Activated CD4-positive, CD25-positive, alpha-beta regulatory T cell (primary cell): ENCODE data around the gene GABBR2.
A peak's percentile ranks its signal among the peaks of the same experiment; 100 is the strongest.
"Not testable (repeated sequence)": the region's sequence is repeated elsewhere in the genome, so short reads cannot be mapped to it uniquely, and the experiment has no call there.

Experiments
- DNase-seq, 4 experiments: peaks; one replicate each; lab custom pipeline; 2025; lab: John Stamatoyannopoulos, UW

GABBR2 gene

DNA sequence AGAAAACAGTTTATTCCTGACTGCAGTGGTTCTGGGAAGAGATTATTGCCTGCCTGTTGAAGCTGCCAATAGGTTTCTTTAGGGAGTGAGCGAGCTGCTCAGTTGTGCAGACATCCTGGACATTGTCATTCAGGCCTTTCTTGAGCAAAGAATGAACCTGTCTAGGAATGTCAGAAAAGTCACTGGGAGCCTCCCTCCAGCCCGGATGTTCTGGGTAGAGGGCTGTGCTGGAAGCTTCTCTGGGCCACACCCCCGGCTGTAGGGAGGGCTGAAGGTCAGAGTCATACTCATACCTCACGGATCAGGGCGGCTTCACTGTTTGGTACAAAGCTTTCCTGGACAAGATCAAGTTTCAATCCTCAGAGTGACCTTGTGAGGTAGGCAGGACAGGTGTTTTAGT lies 419.9 kb downstream of the GABBR2 start:
- DNase-seq = no peak

DNA sequence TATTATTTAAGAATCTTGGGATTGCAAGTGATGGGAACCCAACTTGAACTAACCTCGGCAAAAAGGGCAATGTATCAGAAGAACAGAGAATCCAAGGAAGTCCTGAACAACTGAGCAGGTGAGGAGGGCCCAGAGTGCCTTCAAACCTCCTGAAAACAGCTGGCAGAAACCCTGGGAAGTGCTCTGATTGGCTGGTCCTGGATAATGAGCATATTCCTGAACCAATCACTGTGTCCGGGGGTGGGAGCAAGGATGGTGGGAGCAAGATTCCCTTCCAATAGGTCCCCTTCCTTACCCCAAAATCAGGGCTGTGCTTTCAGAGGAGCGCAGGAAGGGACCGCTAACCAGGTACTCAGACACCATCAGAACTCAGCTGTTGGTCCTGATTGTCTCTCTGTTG lies 421.4 kb downstream of the GABBR2 start:
- no peak for DNase-seq

DNA sequence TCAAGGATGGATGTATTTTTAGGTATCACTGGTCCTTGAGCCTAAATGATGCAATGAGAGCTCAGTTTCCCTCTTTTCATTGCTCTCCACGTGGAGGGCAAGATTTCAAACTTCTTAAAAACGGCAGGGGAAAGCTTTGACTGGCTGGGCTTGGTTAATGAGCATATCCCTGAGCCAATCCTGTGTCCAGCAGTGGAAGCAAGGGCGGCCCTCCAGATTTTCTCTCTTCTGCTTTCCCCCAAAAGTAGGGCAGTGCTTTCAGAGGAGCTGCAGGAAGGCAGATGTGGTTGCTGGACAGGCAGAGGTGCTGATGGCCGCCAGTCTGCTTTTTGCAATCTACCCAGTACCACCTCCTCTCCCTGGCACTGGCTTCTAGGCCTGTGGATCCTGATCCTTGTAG lies 423.3 kb downstream of the GABBR2 start:
- no peak for DNase-seq

DNA sequence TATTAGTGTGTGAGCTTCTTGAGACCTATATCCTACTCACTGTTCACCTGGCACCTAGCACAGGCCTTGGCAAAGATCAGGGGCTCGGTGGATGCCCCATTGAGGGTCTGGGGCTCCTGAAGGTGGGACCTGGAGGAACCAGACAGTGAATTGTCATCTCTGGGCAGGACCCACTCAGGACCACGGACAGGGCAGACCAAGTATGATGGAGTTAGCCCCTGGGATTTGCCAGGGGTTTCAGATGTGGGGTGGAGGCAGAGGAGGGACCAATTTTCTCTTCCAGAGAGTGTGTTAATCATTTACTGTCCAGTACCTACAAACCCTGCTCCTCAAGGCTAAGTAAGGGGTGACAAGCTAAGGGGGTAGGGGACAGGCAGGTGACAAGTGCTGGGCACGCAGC lies 424.0 kb downstream of the GABBR2 start:
- DNase-seq = no peak

DNA sequence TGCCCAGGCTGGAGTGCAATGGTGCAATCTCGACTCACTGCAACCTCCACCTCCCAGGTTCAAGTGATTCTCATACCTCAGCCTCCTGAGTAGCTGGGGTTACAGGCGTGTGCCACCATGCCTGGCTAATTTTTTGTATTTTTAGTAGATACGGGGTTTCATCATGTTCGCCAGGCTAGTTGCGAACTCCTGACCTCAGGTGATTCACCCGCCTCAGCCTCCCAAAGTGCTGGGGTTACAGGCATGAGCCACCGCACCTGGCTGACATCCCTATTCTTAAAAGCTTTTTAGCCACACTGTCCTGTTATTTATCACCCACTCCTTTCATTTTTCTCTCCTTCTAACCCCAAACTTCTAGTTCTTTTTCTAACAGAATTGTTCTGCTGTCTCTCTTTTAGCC lies 425.6 kb downstream of the GABBR2 start:
- DNase-seq = not testable (repeated sequence)

DNA sequence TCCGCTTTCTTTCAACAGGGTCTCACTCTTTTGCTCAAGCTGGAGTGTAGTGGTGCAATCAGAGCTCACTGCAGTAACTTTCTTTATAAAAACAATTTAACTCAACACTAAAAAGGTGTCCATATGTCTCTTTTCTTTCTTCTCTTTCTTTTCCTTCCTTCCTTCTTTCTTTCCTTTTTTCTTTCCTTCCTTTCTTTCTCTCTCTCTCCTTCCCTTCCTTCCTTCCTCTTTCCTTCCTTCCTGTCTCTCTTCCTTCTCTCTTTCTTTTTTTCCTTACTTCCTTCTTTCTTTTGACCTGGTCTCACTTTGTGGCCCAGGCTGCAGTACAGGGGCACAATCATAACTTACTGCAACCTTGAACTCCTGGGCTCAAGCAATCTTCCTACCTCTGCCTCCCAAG lies 427.5 kb downstream of the GABBR2 start:
- DNase-seq = no peak

DNA sequence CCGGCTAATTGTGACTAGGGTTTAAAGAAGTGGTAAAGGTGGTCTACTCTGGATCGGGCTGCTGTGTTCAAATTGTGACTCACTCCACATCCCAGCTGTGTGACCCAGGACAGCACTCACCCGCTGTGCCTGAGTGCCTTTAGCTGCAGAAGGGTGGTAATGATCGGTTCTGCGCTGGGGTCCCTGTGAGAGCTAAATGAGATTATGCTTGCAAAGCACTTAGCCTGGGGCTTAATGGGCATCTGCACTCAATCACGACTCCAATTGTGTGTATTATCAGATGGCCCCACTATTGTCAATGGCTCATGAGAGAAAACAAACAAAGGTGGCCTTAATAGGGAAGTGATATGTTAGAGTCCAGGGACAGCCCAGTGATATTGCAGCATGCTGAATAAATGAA lies 428.2 kb downstream of the GABBR2 start:
- DNase-seq = no peak

DNA sequence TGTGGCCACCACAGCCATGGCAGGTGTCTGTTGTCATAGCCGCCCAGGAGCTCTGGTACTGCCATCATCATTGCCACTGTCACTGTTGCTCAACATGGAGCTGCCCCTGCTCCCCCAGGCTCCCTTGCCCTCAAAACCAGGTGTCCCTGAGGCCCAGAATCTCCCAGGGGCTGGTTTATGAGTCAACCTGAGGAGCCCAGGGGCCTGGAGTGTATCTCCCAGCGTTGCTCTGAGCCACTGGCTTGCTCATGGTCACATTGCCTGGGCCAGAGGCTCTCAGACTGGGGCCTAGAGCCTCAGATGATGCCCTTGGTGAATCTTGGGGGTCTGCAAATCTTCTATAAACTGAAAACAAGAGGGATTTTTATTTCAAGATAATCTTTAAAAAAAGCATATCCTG lies 428.6 kb downstream of the GABBR2 start:
- DNase-seq = no peak

DNA sequence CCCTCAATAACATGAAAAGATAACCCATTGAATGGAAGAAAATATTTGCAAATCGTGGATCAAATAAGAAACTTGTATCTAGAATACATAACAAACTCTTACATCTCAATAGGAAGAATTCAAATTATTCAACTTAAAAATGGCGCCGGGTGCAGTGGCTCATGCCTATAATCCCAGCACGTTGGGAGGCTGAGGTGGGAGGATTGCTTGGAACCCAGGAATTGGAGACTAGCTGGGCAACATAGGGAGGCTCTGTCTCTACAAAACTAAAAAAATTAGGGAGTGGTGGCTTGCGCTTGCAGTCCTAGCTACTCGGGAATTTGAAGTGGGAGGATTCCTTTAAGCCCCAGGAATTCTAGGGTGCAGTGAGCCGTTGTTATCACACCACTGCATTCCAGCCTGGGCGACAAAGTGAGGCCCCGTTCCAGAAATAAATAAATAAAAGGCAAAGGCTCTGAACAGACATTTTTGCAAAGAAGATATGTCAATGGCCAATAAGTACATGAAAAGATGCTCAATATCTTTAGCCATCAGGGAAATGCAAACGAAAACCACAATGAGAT lies 431.7 kb downstream of the GABBR2 start:
- DNase-seq = no peak

DNA sequence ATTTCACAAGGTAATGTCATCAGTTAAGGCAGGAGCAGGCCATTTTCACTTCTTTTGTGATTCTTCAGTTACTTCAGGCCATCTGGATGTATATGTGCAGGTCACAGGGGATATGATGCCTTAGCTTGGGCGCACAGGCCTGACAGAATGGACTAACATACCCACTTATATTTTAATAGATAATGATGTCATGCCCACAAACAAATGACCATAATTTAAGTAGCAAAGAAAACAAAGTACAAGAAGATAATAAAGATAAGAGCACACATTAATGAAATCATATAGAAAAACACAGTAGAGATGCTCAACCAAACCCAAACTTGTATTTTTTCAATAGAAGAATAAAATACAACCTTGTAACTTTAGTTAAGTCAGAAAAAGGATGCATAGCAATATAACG lies 433.6 kb downstream of the GABBR2 start:
- DNase-seq = no peak

DNA sequence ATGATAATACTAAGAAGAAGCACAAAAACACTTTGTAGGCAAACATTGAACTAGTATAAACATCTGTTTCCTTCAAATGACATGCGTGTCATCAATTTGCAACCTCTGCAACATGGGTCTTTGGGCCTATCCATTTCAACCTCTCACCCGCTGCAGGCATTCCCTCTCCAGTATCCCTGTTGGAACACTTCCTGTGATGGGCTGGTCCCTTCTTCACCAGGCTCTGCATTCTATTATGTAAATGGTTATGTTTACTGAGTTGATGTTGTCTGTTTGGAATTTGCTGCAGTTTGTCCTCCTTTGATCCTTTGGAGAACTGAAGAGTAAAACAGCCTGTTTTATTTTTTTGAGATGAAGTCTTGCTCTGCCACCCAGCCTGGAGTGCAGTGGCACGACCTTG lies 436.7 kb downstream of the GABBR2 start:
- DNase-seq = no peak

DNA sequence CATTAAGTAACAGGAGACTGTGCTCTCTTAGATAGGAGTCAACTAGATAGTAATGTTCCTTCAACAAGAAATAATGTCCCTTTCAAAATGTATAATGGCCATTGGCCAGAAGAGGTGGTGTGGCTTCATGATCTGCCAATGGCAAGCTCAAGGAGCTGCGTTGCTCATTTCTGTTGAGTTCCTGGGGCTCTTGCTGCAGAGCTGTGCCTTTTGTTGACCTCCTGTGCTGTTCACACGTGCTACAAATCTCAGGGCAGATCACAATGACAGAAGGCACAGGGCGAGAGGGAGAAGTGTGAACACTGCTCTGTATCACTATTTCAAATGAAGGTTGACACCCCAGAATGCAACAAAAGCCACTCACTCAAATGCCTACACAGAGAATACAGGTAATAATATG lies 437.3 kb downstream of the GABBR2 start:
- DNase-seq = no peak

DNA sequence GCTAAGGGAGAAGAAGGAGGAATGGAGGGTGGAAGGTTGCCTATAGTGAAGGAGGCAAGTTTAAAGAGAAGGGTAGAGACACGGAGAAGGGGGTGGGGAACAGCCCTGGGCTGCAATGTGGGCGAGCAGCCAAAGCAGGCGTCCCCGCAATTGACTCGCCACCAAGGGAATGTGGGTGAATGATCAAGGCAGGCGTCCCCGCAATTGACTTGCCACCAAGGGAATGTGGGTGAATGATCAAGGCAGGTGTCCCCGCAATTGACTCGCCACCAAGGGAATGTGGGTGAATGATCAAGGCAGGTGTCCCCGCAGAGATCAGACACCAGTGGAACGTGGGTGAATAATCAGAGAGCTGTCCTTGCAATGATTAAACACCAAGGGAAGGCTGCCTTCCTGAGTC lies 438.5 kb downstream of the GABBR2 start:
- not testable (repeated sequence) for DNase-seq

DNA sequence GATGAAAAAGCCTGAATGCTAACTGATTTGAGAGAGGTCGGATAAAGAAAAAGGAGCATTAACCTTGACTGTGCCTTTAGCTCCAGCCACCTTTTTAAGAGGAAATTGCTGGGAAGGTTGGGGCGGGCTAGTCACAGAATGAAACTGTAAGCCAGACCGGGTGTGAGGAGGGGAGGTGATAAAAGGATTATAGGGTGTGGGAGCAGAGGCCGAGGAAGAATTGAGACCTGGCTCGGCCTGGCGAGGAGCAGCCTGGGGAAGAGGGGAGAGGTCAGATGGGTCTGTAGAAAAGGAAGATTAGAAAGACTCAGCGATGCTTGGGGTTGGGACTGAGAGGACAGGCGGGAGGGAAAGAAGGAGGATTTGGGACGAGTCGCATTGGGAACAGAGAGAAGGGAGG lies 439.1 kb downstream of the GABBR2 start:
- not testable (repeated sequence) for DNase-seq

DNA sequence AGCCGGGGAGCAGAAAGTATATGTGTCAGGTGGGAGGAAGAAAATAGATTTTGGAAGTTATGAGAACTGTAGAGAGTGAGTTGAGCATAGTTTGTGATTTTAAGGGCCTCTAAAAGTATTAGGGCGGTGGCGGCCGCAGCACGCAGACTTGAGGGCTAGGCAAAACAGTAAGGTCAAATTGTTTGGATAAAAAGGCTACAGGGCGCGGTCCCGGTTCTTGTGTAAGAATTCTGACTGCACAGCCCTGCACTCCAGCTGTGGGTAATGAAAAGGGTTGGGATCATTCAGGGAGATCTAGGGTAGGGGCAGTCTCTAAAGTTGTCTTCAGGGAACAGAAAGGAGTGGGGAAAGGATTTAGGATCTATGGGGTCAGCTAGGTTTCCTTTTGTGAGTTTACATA lies 441.2 kb downstream of the GABBR2 start:
- DNase-seq = not testable (repeated sequence)

DNA sequence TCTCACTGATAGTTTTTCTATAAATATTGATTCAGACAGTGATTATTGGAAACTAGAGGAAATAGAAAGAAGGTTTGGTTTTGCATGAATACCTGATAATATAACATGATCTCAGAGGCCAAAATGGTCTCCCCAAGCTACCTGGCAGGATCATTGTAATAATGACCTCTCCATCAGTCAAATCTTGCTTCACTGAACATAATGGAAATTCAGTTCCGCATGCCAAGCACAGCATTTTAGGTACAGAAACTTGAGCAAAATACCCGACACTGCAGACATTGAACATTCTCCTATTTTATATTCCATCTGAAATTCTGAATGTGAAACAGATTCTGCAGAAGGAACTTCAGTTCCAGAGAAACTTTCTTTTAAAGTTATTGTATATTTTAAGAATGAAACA lies 444.2 kb downstream of the GABBR2 start:
- no peak for DNase-seq

DNA sequence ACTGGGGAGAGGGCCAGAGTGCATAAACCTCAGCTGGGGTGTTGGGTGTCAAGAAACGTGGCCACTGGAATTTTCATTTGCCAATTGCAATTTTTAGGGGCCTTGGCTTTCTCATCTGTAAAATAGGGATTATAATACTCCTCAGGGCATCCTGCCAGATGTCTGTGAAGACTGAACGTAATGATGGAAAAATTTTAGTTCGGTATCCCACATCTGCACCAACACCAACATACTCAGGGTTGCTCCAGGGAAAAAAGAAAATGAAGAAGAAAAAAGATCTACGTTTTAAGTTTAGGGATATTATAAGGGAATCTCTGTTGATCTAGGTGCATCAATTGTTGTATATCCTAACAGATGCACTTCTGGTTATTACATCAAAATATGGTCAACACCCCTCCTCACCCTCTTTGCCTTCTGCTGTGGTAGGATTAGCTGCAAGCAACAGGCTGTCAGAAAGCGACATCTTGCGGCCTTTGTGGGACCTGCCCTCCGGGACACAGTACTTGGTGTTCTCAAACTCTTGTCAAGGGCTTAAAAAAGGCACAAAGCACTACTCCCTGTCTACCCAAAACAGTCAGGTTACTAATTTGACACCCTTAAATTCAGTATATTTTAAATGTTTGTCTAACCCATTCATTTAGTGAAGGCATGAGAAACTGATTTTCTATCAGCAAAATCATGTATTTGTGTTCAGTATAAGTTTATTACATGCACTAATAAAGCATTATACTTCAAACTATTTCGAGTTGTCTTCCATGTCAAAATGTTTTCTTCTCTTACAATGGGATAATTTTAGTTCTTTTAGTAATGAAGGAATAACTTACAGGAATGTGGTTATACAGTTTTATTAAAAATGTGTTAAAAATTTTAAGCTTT lies 445.0 kb downstream of the GABBR2 start:
- DNase-seq = peak; percentile 52 to 70 (median 65)

DNA sequence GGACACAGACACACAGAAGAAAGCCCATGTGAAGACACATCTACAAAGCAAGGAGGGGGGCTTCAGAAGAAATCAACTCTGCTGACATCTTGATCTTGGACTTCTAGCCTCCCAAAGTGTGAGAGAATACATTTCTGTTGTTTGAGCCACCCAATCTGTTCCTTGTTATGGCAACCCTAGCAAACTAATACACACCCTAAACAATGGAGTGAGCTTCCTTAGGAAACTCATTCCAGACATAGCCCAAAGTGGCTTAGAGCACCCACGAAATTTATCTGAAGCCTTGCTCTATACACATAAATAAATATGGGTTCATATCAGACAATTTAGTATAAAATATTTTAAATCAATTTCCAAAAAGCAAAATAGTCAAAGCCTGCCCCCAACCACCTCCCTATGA lies 445.7 kb downstream of the GABBR2 start:
- DNase-seq = no peak

DNA sequence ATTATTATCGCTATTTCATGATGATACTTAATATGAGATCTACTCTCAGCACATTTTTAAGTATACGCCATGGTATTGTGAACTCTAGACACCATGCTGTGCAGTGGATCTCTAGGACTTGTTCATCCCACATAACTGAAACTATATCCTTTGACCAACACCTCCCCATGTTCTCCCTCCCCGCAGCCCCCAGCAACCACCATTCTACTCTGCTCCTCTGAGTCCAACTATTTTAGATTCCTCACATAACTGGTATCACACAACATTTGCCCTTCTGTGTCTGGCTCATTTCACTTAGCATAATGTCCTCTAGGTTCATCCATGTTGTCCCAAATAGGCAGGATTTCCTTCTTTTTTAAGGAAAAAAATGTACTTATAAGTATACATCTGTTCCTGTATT lies 446.7 kb downstream of the GABBR2 start:
- DNase-seq = no peak

DNA sequence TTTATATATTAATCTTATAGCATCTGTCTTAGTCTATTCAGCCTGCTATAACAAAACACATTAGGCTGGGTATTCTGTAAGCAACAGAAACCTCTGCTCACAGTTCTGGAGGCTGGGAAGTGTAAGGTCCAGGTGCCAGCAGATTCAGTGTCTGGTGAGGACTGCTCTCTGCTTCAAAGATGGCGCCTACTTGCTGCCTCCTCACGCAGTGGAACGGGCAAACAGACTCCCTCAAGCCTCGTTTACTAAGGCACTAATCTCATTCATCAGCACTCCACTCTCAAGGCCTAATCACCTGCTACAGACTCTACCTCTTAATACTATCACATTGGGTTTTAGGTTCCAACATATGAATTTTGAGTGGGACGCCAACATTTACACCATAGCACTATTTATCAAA lies 448.1 kb downstream of the GABBR2 start:
- DNase-seq = no peak

DNA sequence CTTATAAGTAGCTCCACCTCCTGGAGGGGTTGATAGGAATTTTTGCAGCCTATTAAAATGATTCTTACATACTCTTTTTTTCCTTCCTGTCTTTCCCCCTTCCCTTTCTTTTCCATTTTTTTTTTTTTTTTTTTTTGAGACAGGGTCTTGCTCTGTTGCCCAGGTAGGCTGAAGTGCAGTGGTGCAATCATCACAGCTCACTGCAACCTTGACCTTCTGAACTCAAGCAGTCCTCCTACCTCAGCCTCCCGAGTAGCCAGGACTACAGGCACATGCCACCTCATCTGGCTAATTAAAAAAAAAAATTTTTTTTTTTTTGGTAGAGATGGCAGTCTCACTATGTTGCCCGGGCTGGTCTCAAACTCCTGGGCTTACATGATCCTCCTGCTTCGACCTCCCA lies 448.9 kb downstream of the GABBR2 start:
- no peak for DNase-seq

DNA sequence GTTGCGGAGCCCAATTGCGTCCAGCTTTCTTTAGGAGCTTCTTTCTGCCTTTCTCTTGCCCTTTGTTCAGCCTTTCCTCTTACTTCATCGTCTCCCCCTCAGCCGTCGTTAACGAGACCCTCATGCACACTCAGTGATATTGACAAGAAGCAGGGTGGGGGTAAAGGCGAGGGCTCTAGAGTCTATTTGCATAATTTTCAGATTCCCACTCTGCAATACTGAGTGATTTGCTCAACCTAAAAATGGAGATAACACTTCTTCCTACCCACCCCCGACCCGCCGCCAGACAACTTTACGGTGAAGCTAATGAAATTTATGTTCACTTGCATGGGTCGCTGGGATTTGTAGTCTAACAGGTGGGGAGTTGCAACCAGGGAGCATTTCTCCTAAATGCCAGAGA lies 452.0 kb downstream of the GABBR2 start:
- DNase-seq = peak in 1 of 4 experiments; percentile 13

DNA sequence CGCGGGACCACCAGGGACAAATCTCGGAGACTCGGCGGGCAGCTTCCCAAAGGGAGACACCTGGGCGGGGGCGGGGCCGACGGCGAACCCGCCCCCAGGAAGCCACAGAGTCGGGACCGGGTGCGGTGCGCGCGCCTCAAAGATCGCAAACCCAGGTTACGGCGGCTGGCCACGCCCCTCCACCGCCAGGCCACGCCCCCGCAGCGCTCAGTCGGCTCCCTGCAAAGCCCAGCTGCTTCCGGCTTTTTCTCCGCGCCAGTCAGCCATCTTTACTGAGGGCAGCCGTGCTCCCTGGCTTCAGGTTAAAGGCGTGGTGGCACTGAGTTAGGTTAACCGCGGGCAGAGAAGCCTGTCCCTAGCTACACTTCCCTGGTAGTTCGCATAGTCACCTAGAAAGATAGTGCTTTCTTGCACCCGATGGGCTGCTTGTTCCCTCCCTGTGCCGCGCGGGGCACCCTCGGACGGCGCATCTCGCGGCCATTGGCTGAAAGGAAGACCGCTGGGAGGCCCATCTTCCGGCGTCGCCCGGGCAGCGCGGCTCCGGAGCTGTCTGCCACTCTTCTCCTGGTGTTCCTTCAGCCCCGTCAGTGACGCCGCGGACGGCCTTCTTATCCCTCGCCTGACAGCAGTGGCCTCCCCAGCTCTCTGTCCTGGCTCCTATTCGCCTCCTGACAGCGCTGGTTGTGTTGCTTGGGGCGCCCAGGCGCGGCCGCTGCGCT lies 453.0 kb downstream of the GABBR2 start, which contains the start of gene TBC1D2:
Gene TBC1D2, minus strand, starts transcription at position 72 of the 719 bp plus-strand sequence. CDS start 108 bp downstream, outside the sequence.
- DNase-seq = peak; percentile 93 to 96 (median 95)
